Transverse colon (tissue), 4 donors: ENCODE data around the gene MRPL20. TPM values are rescaled to one million over a fixed set of nuclear protein-coding genes. Genes with fewer than 3 reads are reported as not detected.

Experiments used
- DNase-seq: peaks from one replicate; pipeline ENCODE4 v3.0.0-alpha.2; 2019
- H3K27ac ChIP-seq, 4 donors: fragments of 200-600 bp; sonication (generic); 2 replicates each; pipeline ENCODE4 v1.5.1; 2016 to 2018; ENCODE audit warnings: inconsistent platforms in 4 of 4
- H3K27me3 ChIP-seq: fragments of 200-600 bp; sonication (generic); 2 replicates; pipeline ENCODE4 v1.5.1; 2017; ENCODE audit warnings: inconsistent platforms
- H3K36me3 ChIP-seq, 4 donors: fragments of 200-600 bp; sonication (generic); 2 replicates each; pipeline ENCODE4 v1.5.1; 2017 to 2019; ENCODE audit warnings: inconsistent platforms in 4 of 4
- H3K4me1 ChIP-seq, 4 donors: fragments of 200-600 bp; sonication (generic); 2 replicates each; pipeline ENCODE4 v1.5.1; 2017 to 2020; ENCODE audit warnings: inconsistent platforms in 4 of 4
- H3K4me3 ChIP-seq, 4 donors: fragments of 200-600 bp; sonication (generic); 1 replicate in 1 of 4; 2 replicates in 3 of 4; pipeline versions ENCODE4 v1.5.1 to v1.6.1; 2017 to 2019; ENCODE audit warnings: inconsistent platforms in 4 of 4
- H3K9me3 ChIP-seq, 2 donors: fragments of 200-600 bp; sonication (generic); 2 replicates each; pipeline ENCODE4 v1.5.1; 2017 to 2019; ENCODE audit warnings: inconsistent platforms in 2 of 2
- EP300 ChIP-seq: sonication (generic); formaldehyde crosslinking; IDR thresholded peaks from one replicate; pipeline ENCODE4 v1.6.1; 2017; ENCODE audit warnings: antibody characterized with exemption, low read depth
- POLR2A ChIP-seq: fragments of 450-650 bp; IDR thresholded peaks from one replicate; pipeline ENCODE4 v1.6.1; 2016; ENCODE audit warnings: antibody characterized with exemption, mild to moderate bottlenecking, moderate library complexity
- POLR2AphosphoS5 ChIP-seq, 3 donors: sonication (generic); formaldehyde crosslinking; IDR thresholded peaks; one replicate each; pipeline ENCODE4 v1.6.1; 2016; ENCODE audit warnings: antibody characterized with exemption in 3 of 3
- WGBS, 2 donors: methylation state at CpG; one replicate each; pipeline ENCODE4 v1.1.5; 2018; ENCODE audit warnings: low coverage in 1 of 2; 5-methylcytosine and 5-hydroxymethylcytosine counted together
- in situ Hi-C, 4 donors: fragments of 200-750 bp; cut with MboI; loops; one replicate each; pipeline versions ENCODE4 v1.15.0 to v1.15.1; 2017; ENCODE audit warnings: low sequenced_read_pairs in 3 of 4, low pct_ligation_motif_present in 1 of 4, low pct_unique_long_range_greater_than_20kb in 1 of 4
- intact Hi-C: fragments of 100-400 bp; cut with DNase I; formaldehyde crosslinking; loops from one replicate; pipeline ENCODE4 v1.15.1; 2023; ENCODE audit warnings: low total_unique reads
- total RNA-seq, 4 donors: library from RNA; depleted of rRNA; stranded (reverse); fragments of >200 nt; gene quantifications; one replicate each; pipeline ENCODE4 v1.1.0, GENCODE V29; 2016
- TF ChIP-seq, protein P1 (sequence below), 5 experiments: fragments of 200-600 bp in 3 of 5; fragments of 450-650 bp in 2 of 5; sonication (generic) in 3 of 5; IDR thresholded peaks; 1 replicate in 2 of 5; 2 replicates in 3 of 5; pipeline ENCODE4 v1.5.1; 2016 to 2017; ENCODE audit warnings: antibody characterized with exemption in 5 of 5, inconsistent platforms in 3 of 5, mild to moderate bottlenecking in 2 of 5, moderate library complexity in 1 of 5

The MRPL20 gene
- total RNA-seq, 4 donors from 2014 or later: 40.0 to 183 (median 97.0) TPM

- Histone ChIP-seq H3K27me3 (peaks cover 61% of the 10 kb centered on the region), H3K36me3 (no peaks in the 10 kb centered on the region), H3K9me3 (no peaks in the 10 kb centered on the region), H3K4me1 (peaks cover 16 to 70% (median 37%) of the 10 kb centered on the region in 4 donors), H3K27ac (peak within 1 kb of the TSS; percentile 86 to 92 (median 89)), H3K4me3 (peak within 1 kb of the TSS; percentile 19 to 54 (median 40))
- in situ Hi-C loops (no loop called here), intact Hi-C loops (no loop called here)
- DNase-seq: peak; percentile 68
- WGBS, 2 donors: 12% methylated on average over 14 of the region's 29 CpGs; no CpG with 5 or more reads in 1 of the 2 donors
- TF ChIP-seq POLR2A (peak; percentile 33), POLR2AphosphoS5 (IDR thresholded peaks at IDR 0.05) (peak; percentile 26 to 71 (median 62)), EP300 (no peak)
Measured at GRCh38 chr1:1358433-1359271, 48.4 kb downstream of the MRPL20 start, which contains the start of gene MXRA8. MXRA8 (minus strand) TSS chr1:1358555; CDS start chr1:1358504, 51 bp downstream.

GRCh38 chr1:1357871-1358432, 49.1 kb downstream of the MRPL20 start:
- 26% methylated on average over 17 of the region's 18 CpGs; no CpG with 5 or more reads in 1 of the 2 donors for WGBS, 2 donors
- Histone ChIP-seq H3K9me3 (no peaks in the 10 kb centered on the region), H3K4me1 (peaks cover 23 to 76% (median 40%) of the 10 kb centered on the region in 4 donors), H3K27me3 (peaks cover 68% of the 10 kb centered on the region), H3K4me3 (peak overlapping the region; percentile 15 to 54 (median 40)), H3K36me3 (no peaks in the 10 kb centered on the region), H3K27ac (peak overlapping the region; percentile 86 to 92 (median 89))
- TF ChIP-seq, protein P1, sequence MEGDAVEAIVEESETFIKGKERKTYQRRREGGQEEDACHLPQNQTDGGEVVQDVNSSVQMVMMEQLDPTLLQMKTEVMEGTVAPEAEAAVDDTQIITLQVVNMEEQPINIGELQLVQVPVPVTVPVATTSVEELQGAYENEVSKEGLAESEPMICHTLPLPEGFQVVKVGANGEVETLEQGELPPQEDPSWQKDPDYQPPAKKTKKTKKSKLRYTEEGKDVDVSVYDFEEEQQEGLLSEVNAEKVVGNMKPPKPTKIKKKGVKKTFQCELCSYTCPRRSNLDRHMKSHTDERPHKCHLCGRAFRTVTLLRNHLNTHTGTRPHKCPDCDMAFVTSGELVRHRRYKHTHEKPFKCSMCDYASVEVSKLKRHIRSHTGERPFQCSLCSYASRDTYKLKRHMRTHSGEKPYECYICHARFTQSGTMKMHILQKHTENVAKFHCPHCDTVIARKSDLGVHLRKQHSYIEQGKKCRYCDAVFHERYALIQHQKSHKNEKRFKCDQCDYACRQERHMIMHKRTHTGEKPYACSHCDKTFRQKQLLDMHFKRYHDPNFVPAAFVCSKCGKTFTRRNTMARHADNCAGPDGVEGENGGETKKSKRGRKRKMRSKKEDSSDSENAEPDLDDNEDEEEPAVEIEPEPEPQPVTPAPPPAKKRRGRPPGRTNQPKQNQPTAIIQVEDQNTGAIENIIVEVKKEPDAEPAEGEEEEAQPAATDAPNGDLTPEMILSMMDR (IDR thresholded peaks at IDR 0.05): no peak
- no peak for TF ChIP-seq POLR2A
- TF ChIP-seq POLR2AphosphoS5 (IDR thresholded peaks at IDR 0.05): no peak
- no peak for TF ChIP-seq EP300
- no peak for DNase-seq
- in situ Hi-C loops (no loop called here), intact Hi-C loops (loop anchor here (2.0 kb wide), 1 partner anchor 17 kb away; the partner anchor contains the start of gene AURKAIP1)

DNA sequence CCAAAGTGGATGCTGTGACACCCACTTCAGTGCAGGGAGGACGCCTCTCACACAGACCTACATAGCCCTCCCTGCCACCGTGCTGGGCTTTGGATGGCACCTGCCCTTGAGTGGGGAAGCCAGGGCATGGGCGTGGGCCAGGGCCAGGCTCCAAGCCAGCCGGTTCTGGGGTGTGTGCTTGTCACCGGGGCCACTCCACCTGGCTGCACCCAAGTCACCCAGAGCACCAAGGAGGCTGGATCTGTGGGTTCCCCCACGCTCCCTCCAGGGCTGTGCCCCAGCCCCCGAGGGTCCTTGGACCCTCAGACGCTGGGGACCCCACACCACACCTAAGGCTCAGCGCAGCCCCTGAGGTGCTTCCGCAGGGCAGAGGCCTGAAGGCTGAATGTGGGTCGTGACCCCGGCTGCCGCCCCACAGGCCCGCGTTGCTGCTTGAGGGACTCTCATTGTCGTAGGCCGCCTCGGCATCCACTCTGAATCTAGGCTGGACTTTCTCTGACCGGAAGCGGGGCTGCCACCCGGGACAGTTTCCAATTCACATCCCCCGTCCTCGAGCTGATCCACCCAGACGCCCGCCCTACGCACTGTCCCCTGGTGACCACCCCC, 50.2 kb downstream of the MRPL20 start:
- Histone ChIP-seq H3K27ac (peak overlapping the region; percentile 86 to 92 (median 89)), H3K36me3 (no peaks in the 10 kb centered on the region), H3K9me3 (no peaks in the 10 kb centered on the region), H3K27me3 (peaks cover 70% of the 10 kb centered on the region), H3K4me3 (peak overlapping the region; percentile 24 to 54 (median 40)), H3K4me1 (peaks cover 24 to 72% (median 40%) of the 10 kb centered on the region in 4 donors)
- in situ Hi-C loops (no loop called here), intact Hi-C loops (loop anchor here (2.0 kb wide), 1 partner anchor 18 kb away; the partner anchor contains the start of gene AURKAIP1)
- TF ChIP-seq, protein P1 (IDR thresholded peaks at IDR 0.05): no peak
- DNase-seq: no peak
- WGBS, 2 donors: 29 to 37% methylated on average over 7 to 26 of the region's 26 CpGs

DNA sequence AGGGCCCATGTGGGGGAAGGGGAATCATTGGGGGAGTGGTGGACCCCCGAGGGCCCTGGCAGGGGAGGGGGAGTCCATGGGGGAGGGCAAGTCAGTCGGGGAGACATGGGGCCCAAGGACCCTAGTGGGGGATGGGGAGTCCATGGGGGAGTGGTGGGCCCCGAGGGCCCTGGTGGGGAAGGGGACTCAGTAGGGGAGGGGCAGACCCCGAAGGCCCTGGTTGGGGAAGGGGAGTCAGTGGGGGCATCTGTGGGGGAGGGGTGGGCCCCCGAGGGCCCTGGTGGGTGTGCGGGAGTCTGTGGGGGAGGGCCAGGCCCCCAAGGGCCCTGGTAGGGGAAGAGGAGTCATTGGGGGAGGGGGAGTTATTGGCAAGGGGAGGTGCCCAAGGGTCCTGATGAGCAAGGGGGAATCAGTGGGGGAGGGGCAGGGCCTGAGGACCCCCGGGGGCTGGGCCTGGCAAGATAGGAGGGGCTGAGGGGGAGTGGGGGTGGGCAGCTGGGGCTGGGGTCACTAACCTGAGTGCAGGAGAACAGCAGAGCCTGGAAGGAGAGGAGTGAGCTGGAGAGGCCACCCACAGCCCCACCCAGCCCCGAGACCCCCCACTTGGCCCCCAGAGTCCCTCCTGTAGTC, 50.8 kb downstream of the MRPL20 start:
- Histone ChIP-seq H3K4me3 (peak overlapping the region in 3 of 4 donors; percentile 39 to 54 (median 40)), H3K36me3 (no peaks in the 10 kb centered on the region), H3K27me3 (peaks cover 70% of the 10 kb centered on the region), H3K9me3 (no peaks in the 10 kb centered on the region), H3K27ac (peak overlapping the region; percentile 86 to 92 (median 89)), H3K4me1 (peaks cover 24 to 72% (median 41%) of the 10 kb centered on the region in 4 donors)
- in situ Hi-C loops (no loop called here), intact Hi-C loops (loop anchor here (2.0 kb wide), 1 partner anchor 19 kb away; the partner anchor contains the start of gene AURKAIP1)
- WGBS, 2 donors: 20% methylated on average over 8 of the region's 8 CpGs; no CpG with 5 or more reads in 1 of the 2 donors
- DNase-seq: no peak
- TF ChIP-seq POLR2AphosphoS5 (IDR thresholded peaks at IDR 0.05) (no peak), EP300 (no peak), POLR2A (no peak)
- TF ChIP-seq, protein P1 (IDR thresholded peaks at IDR 0.05): no peak
